ENCODE measurements around the gene PARP1. TPM values are rescaled to one million over a fixed set of nuclear protein-coding genes. Genes with fewer than 3 reads are reported as not detected.

The PARP1 gene
- total RNA-seq, 4 donors from 2014 or later = 40.4 to 72.2 (median 51.1) TPM

- TF ChIP-seq CTCF (IDR thresholded peaks at IDR 0.05; ENCODE audit: low read depth) = no peak
Measured at GRCh38 chr1:226322986-226323385, 84.9 kb downstream of the PARP1 start.

GRCh38 chr1:226320930-226321329 lies 87.0 kb downstream of the PARP1 start:
- TF ChIP-seq CTCF (IDR thresholded peaks at IDR 0.05; ENCODE audit: low read depth) = no peak

DNA sequence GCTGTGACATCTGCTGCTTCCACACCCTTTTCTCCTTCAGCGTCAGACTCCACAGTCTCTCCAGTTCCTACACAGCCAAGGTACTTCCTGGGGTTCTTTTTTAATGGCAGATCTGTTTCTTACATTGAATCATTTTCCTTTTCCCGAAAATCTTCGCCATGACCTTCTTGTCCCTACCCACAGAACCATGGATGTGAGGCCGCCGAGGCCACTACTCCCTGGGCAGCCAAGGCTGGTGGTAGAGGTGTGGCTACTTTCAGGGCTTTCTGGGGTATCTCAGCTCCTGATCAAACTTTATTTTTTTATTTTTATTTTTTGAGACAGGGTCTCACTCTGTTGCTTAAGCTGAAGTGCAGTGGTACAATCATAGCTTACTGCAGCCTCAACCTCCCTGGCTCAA lies 89.4 kb downstream of the PARP1 start:
- TF ChIP-seq CTCF (IDR thresholded peaks at IDR 0.05; ENCODE audit: low read depth) = no peak

DNA sequence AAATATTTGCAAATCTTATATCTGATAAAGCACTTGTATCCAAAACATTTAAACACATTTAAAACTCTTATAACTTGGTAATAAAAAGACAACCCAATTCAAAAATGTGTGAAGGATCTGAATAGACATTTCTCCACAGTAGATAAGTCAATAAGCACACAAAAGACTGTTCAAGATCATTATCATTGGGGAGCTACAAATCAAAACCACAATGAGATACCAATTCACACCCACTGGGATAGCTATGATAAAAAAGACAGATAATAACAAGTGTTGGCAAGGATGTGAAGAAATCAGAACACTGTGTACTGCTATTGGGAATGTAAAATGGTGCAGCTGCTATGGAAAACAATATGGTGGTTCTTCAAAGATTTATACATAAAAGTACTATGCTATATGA lies 93.8 kb downstream of the PARP1 start:
- TF ChIP-seq CTCF (IDR thresholded peaks at IDR 0.05; ENCODE audit: low read depth) = no peak

DNA sequence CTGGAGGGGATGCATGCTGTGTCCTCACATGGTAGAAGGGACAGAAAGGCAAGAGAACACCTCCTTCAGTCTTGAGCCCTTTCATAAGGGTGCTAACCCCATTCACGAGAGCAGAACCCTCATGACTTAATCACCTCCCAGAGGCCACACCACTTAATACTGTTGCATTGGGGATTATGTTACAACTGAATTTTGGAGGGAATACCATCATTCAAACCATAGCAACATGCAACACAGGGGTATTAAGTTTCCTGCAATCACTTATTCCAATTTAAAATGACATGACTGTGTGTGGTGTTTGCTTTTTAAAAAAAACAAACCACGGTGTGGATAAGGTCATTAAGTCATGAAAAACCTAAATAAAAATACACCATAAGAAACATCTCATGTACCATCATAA lies 95.8 kb downstream of the PARP1 start:
- TF ChIP-seq CTCF (IDR thresholded peaks at IDR 0.05; ENCODE audit: low read depth) = no peak

DNA sequence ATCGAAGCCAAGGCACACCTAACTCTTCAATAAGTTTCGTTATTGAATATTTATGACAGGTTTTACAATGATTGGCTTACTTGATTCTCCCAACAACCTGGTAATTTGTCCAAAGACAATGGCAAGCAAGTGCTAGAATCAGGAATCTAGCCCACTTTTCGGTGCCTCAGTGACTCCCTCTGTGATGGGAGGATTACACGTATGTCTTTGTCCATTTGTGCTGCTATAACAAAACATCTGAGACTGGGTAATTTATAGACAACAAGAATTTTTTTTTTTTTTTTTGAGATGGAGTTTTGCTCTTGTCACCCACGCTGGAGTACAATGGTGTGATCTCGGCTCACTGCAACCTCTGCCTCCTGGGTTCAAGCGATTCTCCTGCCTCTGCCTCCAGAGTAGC lies 96.5 kb downstream of the PARP1 start:
- no peak for TF ChIP-seq CTCF (IDR thresholded peaks at IDR 0.05; ENCODE audit: low read depth)

Other genes starting within 250 kb of the PARP1 start
- gene ACBD3, start 221.4 kb downstream of the PARP1 start, total RNA-seq = 10 to 100 TPM; 40.1 to 56.6 (median 51.4) TPM
- gene MIXL1, start 184.4 kb downstream of the PARP1 start, total RNA-seq = not detected
- 1 to 10 TPM; 1.8 to 4.1 (median 2.1) TPM for gene LIN9, start 98.9 kb downstream of the PARP1 start, total RNA-seq
- 1 to 10 TPM in 3 of 4 donors, under 1 TPM in 1; 0.16 to 4.1 (median 1.4) TPM for gene STUM, start 140.7 kb upstream of the PARP1 start, total RNA-seq

Measured in subcutaneous adipose tissue (tissue), 4 donors.